NCI-H146 treated with DMSO at 0.1 percent for 48 hours (cell line): ENCODE measurements around the gene PPP1R12B.
"Not testable (repeated sequence)": the region's sequence is repeated elsewhere in the genome, so short reads cannot be mapped to it uniquely, and the experiment has no call there.

Source experiments
- DNase-seq: peaks from one replicate; lab custom pipeline; 2025; ENCODE audit not compliant: unreplicated experiment; lab: John Stamatoyannopoulos, UW

Gene PPP1R12B

DNA sequence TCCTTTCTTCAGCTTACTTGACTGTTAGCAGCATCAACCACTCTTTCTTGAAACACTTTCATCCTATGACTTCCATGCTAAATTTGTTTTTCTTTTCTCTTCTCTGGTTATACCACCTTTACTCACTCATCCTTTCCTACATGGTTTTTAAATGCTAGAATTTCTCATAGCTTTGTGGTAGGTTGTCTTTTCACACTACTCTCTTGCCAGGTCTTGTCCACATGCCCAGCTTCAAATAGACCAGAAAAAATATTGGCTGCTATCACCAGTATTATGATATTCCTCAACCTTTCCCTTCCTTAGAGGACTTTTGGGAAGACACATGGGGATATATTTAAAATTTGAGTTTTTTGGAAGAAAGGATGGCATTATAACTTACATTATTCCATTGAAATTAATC is 48.8 kb downstream of the PPP1R12B start:
- no peak for DNase-seq

DNA sequence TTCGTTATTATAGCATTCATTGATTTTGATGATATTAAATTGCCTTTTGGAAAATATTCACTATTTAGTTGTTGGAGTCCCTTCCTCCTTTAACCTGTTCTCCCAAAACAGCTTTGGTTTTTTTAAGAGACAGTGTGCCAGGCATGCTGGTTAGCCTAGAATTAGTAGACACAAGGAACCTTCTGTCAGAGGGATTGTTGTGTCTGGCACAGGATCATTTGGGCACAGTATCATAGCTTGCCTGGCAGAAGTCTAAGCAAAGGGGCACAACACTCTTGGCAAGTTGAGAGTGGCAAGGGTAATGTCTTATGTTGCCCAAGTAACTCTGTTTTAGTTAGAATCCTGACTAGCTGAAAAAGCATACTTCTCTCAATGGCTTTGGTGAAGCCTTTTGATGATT is 49.9 kb downstream of the PPP1R12B start:
- not testable (repeated sequence) for DNase-seq

DNA sequence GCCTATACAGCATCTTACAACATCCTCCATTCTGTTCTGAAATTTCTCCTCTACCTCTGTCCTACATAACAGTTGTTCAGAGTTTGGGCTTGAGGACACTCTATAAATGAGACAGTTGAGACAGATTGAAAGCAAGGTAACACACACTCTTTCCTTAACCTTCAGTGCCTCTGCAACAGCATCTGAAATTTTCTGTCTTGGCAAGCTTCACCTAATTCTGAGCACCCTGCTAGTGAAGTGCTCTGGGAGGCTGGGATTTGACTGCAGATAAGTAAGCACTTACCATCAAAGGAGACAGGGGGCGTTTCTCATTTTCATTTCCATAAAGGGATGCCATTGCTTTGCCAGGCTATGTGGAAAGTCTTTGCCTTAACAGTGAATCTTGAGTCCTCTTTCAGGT is 53.3 kb downstream of the PPP1R12B start:
- DNase-seq: not testable (repeated sequence)

DNA sequence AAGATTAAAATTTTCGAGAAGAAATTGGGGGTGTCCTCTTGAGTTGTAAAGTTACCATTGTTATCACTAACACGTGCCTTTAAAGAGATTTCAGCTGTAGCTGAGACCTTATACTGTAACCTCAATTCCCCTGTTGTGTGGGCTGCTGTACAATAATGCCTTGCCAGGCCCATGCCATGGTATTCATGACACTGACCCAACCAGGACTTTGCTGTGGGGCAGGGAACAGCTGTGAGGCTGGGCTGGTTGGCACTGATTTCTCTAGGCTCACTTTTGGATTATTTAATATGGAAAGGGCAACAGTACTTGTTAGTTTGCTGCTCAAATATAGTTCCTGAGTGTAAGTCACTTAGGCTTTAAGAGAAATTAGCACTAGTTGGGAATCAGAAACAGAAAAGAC is 54.9 kb downstream of the PPP1R12B start:
- DNase-seq: not testable (repeated sequence)

DNA sequence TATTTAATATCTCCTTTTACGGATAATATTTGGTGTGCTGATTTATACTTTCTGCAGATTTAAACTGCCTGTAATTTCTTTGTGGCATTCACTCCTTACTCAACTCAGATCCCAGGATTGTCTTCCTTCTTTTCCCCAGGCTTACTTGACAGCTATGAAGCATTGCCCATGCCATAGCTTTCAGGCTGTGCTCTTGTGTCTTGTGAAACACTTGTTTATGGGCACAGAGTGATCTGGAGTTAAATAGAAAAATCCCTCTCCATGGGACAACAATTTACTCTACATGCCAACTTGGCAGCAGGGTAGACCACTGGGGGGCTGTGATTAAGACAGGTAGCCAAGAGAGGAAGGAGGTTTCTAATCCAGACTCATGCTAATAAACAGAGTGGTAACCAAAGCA is 57.4 kb downstream of the PPP1R12B start:
- no peak for DNase-seq

DNA sequence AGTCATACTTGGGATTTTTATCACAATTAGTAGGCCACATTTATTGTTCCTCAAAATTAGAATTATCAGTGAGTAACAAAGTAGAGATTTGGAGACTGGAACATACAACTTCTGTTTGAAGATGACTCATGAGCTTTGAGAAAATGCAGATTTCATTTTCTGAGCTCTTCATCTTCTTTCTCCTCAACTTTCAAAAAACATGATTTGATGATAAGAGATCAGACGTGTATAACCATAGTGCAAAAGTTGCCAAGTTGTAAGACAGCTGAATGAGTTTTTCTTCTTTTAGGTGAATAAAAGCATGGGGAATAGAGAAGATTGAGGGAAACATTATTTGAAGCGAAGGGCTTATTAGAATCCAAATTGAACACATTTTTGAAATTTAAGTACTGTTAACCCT is 58.4 kb downstream of the PPP1R12B start:
- not testable (repeated sequence) for DNase-seq

DNA sequence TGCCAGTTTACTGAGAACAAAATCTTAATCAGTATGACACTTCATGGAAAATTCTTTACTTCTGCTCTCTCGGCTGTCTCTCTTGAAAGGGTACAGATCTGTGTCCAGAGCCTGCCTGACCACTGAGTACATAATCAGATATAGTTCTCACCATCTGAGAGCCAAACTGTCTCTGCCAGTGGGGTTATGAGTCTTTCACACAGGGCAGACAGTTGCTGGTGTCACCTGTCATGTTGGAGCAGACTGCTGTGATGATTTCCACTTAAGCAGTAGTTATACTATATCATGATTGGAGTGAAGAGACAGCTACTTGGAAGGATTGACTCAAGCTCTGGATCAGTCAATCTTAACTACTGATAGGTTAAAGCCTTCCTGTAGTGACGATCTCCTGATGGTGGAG is 58.9 kb downstream of the PPP1R12B start:
- DNase-seq: not testable (repeated sequence)

DNA sequence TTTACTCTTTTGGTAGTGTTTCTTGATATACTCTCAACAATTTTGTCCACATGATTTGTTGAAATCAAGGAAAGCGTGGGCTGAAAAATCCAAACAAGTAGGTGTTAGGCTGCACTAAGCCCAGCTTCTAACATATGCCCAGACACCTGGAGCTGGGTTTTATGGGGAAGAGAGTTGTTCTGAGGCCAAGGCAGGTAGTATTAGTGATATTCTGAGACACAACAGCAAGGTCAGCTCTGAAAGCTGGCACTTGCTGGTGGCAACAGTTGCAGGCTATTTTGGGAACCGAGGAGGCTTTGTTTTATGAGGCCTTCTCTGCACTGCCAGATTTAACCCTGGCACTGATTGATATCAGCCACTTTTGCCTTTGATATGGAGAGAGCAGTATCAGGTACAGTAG is 61.8 kb downstream of the PPP1R12B start:
- not testable (repeated sequence) for DNase-seq

DNA sequence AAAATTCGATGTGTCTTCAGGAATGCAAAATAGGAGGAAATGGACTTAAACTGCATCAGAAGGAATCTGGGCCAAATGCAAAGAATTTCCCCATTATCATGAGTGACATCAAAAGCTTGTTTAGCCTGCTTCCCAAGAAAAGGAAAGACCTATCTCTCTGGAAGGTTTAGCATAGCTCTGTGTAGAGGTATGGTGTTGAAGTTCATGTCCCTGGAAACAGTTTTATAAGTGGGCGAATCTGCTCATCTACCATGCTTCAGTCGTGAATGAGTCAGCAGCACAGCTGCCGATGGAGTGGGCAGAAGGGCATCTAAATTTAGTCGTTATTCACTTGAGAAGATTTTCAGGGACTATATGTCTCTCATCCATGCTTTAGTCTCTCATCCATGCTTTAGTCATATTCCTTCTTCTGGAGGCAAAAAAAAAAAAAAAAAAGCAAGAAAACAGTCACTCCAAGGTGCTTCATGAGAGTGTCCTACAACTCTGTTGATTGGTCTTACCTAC is 62.4 kb downstream of the PPP1R12B start:
- DNase-seq: not testable (repeated sequence)

DNA sequence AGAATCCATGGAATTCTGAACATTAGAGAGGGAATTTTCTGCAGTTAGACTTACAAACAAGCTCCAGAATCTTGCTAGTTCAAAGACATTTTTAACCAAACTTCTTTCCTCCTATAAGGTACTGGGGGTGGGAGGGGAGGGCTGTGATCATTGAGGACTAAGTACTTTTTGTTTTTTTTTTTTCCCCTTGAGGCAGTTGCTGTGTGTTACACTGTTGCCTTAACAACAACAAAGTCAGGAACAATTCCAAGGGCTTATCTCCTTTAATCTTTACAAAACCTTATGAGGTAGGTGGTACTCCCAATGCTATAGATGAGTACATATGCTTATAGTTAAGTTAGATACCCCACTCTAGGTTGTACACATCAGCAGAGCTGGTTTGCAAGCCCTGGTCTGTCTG is 62.9 kb downstream of the PPP1R12B start:
- no peak for DNase-seq

DNA sequence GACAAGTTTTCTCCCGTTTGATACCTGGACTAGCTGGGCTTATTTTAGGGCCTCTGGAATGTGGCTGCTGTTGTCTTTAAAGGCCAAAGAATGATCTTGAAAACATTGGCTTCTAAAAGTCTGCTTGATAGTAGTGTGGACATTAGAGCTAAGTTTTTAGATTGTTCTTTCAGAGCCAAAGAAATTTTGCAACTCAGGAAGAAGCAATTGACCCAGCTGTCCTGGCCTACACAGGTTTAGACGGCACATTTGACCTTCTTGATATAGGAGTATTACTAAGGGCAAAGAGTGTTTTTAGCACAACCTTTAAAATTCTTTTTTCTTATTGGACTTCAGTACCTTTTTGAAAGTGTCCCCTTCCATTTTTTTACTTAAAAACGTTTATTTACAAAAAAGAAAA is 63.9 kb downstream of the PPP1R12B start:
- DNase-seq: not testable (repeated sequence)

DNA sequence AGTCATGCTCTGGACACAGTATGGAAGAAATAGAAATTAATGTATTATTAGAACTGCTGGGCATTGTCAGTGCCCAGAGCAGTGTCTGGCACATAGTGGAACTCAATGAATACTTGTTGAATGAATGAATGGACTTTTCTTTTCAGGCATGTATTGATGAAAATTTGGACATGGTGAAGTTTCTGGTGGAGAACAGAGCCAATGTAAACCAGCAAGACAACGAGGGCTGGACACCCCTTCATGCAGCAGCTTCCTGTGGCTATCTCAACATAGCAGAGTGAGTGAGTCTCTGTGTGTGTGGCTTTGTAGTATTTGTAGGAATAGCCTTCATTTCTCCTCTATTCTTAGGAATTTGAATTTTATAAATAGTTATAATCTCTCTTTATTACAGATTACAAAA is 68.1 kb downstream of the PPP1R12B start:
- DNase-seq: no peak

DNA sequence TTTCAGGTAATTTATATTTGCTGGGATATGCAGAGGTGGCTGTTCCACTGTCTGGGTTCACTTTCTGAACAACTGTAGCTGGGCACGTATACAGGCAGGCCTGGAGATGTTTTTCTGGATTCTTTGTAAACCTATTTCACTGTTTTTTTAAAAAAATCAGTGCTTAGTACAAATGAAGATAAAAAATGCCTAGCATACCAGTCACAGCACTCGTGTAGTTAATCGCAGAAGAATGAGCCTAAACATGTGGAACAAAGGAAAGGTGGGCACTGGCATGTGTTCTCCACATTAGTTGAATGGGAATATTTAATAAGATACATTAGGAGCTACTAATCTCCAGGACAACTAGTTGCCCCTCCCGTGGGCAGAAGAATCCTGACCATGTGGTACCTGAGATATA is 68.6 kb downstream of the PPP1R12B start:
- DNase-seq: not testable (repeated sequence)

DNA sequence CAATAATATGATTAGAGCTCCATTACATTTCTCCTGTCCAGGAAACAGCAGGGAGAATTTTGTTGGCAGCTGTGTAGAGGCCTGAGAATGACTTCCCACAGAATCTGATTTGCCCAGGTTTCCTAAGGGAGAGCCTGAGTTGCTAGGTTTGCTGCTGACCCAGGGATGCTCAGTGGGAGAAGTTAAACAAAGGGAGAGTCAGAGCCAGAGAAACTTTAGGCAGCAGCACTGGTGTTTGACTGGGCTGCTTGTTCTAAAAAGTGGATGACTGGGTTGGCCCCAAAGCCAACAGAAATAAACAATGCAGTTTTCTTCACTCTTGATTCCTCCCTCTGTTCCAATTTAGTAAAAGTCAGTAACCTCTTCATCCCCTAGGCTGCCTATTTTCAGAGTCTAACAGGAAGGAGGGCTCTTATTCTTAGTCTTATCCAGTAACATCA is 69.3 kb downstream of the PPP1R12B start:
- not testable (repeated sequence) for DNase-seq

DNA sequence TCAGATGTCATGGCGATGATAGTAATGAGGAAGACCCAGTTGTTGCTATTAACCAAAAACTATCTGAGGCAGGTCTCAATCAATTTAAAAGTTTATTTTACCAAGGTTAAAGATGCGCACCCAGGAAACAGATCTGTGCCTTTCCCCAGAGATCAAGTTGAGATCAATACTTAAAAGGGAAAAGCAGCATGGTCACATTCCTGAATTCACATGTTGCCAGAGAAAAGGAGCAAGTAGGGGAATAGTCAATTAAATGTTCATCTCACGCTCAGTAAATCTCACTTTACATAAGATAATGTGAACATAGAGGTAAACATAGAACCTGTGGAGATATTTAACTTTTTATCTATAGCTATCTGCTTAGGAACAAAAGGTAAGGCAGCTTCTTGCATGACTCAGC is 71.2 kb downstream of the PPP1R12B start:
- not testable (repeated sequence) for DNase-seq

DNA sequence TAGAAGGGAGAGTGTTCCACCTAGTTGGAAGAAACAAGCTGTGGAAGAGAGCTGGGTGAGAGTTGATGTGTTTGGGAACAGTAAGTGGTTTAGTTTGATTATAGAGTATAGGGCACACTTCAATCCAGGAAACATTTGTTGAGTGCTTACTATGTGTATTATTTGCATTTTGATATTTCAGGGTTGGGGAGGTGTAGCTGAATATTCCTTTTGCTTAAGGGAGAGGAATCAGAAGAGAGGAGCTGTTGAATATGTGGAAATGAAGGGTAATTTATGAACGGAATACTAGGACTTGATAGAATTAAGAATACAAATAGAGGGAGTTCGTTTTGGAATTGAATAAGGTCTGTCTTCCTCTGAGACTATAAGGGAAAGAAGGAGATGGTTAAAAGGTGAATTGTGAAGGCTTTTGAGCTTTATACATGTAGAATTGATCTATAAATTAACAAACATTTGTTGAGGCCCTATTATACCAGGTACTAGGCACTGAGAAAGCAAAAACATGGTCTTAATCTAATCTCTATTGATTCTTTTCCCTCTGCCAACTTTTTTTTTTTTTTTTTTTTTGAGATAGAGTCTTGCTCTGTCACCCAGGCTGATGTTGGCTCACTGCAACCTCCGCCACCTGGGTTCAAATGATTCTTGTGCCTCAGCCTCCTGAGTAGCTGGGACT is 72.1 kb downstream of the PPP1R12B start:
- not testable (repeated sequence) for DNase-seq

DNA sequence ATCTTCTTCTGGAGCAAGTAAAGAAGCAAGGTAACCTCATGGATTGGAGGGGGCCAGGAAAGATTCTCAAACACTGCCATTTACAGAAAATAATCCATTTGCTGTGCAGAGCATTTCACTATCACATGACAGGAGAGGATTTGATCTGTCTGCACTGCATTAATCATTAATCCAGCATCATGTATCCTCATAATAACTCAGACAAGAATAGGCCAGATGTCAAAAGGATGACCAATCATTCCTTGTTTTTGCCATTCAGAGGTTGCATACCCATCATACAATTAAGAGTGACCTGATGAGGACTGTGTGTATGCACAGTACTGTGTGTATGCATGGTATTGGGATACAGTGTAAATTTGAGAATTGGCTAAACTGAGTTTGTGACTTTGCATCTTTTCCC is 74.2 kb downstream of the PPP1R12B start:
- not testable (repeated sequence) for DNase-seq

DNA sequence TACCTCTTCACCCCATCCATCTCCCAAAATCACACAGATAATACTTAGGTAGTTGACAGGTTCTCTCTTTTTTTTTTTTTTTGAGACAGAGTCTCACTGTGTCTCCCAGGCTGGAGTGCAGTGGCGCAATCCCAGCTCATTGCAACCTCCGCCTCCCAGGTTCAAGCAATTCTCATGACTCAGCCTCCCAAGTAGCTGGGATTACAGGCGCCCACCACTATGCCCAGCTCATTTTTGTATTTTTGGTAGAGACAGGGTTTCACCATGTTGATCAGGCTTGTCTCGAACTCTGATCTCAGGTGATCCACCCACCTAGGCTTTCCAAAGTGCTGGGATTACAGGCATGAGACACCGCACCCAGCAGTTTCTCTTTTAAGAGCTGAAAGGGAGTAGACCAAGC is 75.8 kb downstream of the PPP1R12B start:
- DNase-seq: not testable (repeated sequence)

DNA sequence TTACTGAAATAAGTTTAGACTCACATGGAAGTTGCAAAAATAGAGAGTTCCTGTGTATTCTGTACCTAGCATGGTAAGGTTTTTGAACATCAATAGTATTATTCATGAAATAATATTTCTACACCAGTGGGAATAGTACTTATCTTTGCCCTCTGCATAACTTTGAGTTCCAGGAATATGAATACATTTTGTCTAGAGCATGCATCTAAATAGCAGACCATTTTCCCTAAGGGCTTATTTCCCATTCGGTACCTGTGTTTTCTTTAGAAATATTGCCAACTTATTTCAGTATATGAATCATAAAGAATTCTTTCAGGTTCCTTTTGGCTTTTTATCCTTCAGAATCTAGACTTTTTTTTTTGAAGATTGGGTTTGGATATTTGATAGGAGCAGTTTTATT is 81.6 kb downstream of the PPP1R12B start:
- not testable (repeated sequence) for DNase-seq

DNA sequence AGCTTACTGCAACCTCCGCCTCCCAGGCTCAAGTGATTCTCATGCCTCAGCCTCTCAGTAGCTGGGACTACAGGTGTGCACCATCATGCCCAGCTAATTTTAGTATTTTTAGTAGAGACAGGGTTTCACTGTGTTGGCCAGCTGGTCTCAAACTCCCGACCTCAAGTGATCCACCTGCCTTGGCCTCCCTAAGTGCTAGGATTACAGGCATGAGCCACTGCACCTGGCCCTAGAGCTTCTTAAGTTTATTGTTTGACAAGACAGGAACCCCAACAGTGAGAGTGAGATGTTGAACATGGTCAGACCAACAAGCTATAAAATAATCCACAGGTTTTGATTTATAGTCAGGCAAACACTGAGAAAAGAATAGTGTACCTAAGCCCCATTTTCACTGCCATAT is 83.8 kb downstream of the PPP1R12B start:
- not testable (repeated sequence) for DNase-seq

DNA sequence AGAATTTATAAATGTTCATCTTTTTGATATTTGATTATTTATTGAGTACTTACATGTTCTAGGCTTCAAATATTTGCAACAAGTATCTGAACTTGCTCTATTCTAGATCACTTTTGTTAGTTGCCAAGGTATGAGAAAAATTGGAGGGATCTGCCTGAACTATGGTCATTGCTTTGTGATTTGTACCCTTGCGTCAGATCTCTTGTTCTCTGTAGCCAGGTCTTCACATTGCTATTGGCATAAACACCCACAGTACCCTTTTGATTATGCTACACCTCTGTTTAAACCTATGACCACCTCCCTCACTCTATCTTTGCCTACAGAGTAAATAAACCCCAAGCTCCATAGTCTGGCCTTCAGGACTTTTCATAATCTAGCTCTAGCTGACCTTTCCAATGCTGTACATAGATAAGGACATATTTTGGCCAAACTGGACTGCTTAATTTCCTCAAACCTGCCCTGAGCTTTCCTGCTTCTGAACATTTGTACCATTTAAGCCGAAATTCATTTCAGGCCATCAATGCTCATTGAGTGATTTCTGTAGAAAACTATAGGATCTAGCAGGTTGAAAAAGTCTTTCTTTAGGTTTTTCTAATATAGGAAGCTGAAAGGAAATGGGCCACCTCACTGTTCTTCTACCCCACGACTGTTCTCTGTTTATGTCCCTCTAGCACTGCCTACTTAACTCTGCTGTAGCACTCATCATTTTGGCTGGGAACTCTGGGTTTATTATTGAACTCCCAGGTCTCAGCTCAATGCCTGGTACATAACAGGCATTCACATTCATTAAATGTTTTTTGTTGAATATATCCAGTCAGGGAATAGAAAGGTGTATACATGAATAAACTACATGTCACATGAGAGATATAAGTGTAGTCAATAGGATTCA is 84.9 kb downstream of the PPP1R12B start:
- no peak for DNase-seq

DNA sequence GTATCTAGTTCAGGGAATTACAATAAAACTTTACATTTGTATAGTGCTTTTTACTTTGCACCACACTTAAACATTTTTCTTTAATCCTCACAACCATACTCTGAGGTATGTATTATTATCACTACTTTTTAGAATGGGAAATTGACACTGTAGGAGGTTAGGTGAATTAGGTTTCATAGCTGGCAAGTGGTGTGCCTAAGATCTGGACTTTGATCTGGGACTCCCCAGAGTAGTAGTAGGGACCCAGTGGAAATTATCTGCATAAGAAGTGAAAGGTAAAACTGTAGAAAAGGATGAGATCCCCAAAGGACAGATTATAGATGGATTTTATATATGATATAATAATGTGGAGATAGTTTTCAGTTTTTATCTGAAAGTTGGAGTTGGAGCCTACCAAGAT is 85.6 kb downstream of the PPP1R12B start:
- DNase-seq: no peak
